HG03521 (cell line): ENCODE data around the gene PARVG.

Source experiments
- ATAC-seq: cut with Tn5 transposase; IDR thresholded peaks from one replicate; pipeline ENCODE4 v1.9.1; 2021; ENCODE audit warnings: mild to moderate bottlenecking, moderate library complexity; ENCODE audit not compliant: unreplicated experiment

The PARVG gene

DNA sequence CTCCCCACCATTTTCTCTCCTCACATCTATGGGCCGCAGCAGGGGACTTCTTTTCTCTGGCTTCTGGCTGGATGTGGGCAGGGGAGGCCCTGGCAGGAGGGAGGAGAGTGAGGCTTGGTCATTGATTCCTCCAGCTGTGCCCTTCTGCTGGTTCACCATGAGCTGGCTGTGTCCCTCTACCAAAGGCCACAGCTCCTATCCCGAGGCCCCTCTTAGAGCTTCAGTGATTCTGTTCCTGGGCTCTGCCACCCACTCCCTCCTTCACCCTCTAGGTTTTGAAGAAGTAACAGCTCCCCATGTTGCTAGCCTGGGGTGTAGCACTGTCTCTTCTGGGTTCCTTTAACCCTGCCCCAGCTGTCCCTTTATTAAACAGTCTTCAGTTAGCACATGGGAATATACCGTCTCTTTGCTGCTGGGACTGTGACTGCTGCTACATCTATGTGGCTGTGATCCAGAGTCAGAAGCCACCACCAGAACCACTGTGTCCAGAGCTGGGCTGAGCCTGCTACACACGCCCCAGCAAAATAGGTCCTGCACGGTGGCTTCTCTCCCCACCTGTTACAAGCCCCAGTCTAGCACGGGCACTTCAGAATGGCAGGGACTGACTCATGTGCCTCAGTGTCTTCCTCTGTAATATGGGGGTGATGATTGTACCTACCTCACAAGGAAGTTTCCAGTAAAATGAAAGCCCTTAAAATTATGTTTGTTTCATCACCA, 578 bp upstream of the PARVG start:
- no peak for ATAC-seq

DNA sequence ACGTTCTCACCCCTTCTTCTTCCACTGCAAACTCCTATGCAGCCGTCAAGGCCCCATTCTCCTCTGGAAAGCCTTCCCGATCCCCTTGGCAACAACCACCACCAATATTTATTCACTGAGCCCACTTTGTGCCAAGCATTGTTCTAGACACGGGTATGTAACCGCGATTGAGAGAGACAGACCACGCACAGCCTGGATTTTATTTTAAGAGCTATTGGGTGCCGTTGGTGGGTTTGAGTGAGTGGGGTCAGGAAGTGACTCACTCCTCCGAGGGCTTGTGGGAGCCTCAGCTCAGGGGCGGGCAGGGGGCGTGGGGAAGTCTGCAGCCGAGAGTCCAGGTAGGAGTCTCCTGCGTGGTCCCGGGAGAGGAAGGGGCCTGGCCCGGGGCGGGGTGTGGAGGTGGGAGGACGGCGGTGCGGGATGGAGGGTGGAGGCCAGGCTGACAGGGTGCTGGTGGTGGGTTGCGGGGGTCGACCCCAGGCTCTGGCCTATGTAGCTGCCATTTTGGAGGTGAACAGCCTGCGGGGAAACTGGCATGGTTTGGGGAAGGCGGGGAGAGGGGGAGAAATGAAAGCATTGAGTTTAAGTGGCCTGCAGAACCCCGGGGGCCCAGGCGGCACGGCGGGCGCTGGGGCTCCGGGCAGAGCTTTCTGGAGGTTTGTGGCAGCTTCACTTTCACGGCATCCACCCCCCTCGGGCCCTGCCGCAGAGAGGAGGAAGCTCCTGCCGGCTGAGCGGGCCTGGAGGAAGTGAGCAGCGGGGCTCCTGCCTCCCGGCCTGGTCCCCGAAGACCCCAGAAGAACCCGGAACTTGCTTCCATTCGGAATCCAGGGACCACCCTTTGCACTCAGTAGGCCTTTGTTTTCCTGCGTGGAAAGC, 547 bp downstream of the PARVG start:
- ATAC-seq: no peak

- ATAC-seq: no peak
Measured at GRCh38 chr22:44181912-44182587, 1.3 kb downstream of the PARVG start.

GRCh38 chr22:44182588-44183286, 2.0 kb downstream of the PARVG start:
- ATAC-seq: no peak

GRCh38 chr22:44183287-44183588, 2.5 kb downstream of the PARVG start:
- ATAC-seq: no peak

DNA sequence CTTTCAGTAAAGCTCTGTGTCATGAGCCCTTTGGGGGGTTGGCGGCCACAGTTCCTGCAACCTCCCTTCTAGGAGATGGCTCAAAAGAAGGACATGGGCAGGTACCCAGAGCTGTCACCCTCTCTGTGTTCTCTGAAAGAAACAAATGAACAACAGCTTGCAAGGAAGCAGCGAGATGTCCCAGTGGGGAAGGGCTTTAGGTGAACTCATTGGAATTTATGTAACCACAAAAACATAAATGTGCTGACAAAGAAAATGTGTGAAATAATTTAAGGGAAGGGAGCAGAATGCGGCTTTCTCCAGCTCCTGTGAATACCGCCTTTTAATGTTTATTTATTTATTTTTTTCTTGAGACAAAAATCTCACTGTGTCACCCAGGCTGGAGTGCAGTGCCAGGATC, 3.3 kb downstream of the PARVG start:
- ATAC-seq: no peak

DNA sequence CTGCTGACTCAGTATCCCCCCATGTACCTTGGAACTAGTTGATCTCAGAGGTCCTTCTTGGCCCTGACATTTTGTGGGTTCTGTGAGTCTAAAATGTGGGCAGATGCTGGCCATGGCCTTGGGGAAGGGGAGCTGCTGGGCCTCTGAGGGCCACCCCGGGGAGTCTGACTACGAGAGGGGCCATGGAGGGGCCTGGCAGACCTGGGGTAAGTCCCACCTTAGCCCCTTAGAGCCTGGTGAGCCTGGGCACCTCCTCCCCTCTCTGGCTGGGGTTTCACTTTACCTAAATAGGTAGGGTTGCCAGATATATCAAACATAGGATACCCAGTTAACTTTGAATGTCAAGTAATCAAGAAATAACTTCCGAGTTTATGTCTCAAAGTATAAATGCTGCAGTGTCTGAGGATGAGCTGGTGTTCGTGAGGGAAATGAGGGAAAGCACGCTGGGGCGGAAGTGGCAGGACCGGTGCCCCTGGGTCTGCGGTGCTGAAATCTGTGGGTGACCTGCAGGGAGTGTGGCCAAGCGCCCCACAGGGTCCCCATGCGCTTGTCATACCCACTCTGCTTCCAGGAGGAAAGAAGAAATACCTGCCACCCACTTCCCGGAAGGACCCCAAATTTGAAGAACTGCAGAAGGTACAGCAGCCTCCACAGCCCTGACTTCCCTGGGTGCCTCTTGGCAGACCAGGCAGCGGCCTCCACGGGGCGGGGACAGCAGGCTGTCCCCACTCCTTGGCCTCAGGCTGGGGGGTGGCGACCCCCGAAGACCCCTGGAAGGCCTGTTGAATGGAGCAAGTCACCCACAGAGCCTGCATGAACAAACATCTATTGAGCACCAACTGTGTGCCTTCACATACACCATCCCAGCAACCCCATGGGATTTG, 4.8 kb downstream of the PARVG start:
- no peak for ATAC-seq

DNA sequence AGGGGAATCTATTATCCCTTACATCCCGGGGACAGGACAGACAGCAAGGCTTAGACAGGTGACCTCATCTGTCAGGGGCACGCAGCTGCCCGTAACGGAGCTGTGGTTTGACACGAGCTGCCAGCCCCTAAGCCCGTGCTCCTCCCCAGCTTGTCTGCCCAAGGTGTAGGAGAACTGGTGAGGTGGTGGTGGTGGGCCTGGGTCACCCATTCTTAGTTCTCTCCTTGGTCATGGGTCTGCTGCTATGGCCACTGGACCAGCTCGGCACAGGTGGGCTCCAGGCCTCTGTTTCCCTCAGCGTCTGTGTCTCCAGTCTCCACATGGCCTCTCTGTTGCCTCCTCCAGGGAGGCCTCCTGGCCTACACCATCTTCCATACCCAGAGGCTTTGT, 5.4 kb downstream of the PARVG start:
- ATAC-seq: no peak

DNA sequence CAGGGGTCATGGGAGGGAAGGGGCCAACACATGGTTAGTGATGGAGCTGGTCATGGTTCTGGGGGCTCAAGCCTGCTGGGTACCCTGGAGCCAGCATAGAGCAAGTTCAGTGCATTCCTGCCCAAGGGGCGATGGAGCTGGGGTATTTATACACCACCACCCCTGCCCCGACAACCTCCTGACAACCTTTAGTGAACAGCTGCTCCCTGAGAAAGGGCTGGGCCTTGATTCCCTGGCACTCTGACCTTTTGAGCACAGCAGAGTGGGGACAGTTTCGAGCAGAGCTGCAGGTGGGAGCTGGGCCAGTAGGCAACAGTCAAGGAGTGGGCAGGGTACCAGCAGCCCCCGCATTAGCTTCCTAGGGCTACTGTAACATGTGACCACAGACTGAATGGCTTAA, 6.0 kb downstream of the PARVG start:
- ATAC-seq: no peak

GRCh38 chr22:44187652-44188230, 7.0 kb downstream of the PARVG start:
- ATAC-seq: no peak

GRCh38 chr22:44188316-44188715, 7.6 kb downstream of the PARVG start:
- no peak for ATAC-seq

DNA sequence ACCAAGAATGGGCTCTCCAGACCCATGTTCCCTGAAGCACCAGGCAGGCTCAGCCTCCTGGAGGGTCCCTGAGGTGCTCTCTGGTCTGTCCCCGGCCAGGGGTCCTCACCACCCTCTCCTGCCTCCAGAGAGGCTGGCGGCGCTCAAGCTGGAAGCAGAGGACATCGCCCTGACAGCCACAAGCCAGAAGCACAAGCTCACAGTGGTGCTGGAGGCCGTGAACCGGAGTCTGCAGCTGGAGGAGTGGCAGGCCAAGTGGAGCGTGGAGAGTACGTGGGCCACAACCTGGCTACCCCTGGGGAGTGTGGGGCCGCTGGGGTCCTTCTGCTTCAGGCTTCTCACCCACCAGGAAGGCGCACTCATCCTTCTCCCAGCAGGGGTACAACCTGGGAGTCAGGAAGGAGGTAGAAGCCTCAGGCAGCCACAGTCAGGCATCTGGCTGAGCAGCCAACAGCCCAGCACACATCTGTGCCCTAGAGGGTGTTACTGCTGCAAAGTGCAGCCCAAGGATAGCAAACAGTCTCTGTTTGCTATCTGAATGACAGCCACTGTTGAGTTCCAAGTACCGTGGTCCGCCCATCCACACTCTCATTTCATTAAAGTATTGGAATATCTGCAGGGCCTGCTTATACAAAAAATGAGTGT, 8.4 kb downstream of the PARVG start:
- ATAC-seq: no peak

DNA sequence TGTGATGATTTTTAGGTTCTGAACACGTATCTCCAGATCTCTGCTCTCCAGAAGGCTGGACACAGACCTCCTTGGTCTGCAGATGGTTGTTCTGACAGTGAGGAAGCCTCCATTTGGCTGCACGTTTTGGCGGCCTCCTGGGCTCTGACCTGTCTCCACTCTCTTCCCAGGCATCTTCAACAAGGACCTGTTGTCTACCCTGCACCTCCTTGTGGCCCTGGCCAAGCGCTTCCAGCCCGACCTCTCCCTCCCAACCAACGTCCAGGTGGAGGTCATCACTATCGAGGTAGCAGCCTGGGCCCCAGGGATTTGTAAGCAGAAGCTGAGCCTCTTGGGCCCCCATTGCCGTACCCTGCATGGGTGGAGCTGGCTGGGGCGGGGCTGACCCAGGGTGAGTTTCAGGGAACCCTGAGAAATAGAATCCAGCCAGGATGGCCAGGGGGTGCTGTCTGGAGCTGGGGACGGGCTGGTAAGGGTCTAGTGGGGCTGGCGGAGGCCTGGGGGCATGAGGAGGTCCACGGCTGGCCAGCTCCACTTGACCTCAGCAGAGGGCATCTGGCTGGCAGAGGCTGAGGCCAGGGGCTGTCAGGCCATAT, 9.8 kb downstream of the PARVG start:
- no peak for ATAC-seq

- ATAC-seq: no peak
Measured at GRCh38 chr22:44191036-44191454, 10.3 kb downstream of the PARVG start.

- no peak for ATAC-seq
Measured at GRCh38 chr22:44192098-44192815, 11.5 kb downstream of the PARVG start.

DNA sequence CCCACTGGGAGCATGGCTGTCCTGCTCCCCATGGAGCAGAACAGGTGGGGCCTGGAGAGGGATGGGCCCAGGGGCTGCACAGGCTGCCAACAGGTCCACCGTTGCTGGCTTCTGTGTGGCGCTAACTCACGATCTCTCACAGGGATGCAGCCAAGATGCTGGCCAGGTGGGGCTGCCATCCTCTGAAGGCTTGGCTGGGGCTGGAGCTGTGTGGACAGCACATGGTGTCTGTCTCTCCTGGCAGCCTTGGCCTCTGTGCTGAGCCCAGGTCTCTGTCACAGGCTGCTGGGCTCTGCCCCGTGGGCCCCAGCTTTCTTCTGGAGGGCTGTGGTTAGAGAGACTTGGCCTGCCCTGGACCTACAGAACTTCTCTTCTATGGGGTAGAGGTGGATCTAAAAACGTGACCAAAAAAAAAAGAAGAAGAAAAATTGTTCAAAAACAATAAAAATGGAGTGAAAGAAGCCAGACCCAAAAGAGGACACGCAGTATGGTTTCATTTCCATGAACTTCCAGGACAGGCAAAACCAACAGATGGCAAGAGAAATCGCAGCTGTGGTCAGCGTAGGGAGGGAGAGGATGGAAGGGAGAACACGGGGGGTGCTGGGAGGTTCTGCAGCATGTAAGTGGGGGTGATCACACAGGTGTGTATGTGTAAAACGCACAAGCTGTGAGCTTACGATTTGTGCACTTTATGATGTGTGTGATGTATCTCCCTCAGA, 12.2 kb downstream of the PARVG start:
- ATAC-seq: no peak

DNA sequence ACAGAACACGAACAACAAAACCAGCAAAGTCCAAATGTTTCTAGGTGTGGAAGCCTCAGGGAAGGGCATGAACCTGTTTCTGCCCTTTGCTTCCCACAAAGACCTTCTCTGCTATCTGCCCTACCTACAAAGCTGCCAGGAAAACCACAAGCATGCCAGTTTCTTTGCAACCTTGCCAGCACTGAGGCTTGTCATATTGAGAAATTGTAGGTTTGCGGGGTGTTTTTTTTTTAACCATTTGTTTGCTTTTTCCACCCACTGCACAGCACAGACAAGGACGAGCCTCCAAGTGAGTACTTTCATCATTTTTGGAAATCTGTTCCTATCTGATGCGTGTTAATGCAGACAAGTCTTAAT, 12.8 kb downstream of the PARVG start:
- ATAC-seq: no peak

- no peak for ATAC-seq
Measured at GRCh38 chr22:44194569-44194968, 13.8 kb downstream of the PARVG start.
